Body of pancreas (tissue), 4 donors: ENCODE results near the gene SLC6A7. TPM values are rescaled to one million over a fixed set of nuclear protein-coding genes. Genes with fewer than 3 reads are reported as not detected.

ENCODE experiments used
- ATAC-seq: fragments of 150-250 bp; one replicate; pipeline ENCODE4 v1.9.1; 2016
- DNase-seq, 4 donors: peaks; one replicate each; pipeline ENCODE4 v3.0.0-alpha.2; 2019
- H3K27ac ChIP-seq, 4 donors: fragments of 200-600 bp; sonication (generic); 1 replicate in 3 of 4; 2 replicates in 1 of 4; pipeline versions ENCODE4 v1.5.1 to v1.6.1; 2016 to 2019; ENCODE audit warnings: mild to moderate bottlenecking in 1 of 4, mixed read lengths in 1 of 4, moderate library complexity in 1 of 4
- H3K27me3 ChIP-seq, 2 donors: fragments of 200-600 bp; sonication (generic); one replicate each; pipeline ENCODE4 v1.6.0; 2016; ENCODE audit warnings: mild to moderate bottlenecking in 1 of 2
- H3K36me3 ChIP-seq, 2 donors: fragments of 200-600 bp; sonication (generic); replicated peaks in 1 of 2; 2 replicates each; pipeline ENCODE4 v1.5.1; 2016; ENCODE audit warnings: low read depth in 2 of 2; ENCODE audit not compliant: insufficient read depth in 1 of 2
- H3K4me1 ChIP-seq: fragments of 200-600 bp; sonication (generic); one replicate; pipeline ENCODE4 v1.6.0; 2016
- H3K4me3 ChIP-seq, 2 donors: fragments of 200-600 bp; sonication (generic); 1 replicate in 1 of 2; 2 replicates in 1 of 2; pipeline ENCODE4 v1.5.1; 2016 to 2019
- H3K9me3 ChIP-seq, 3 donors: fragments of 200-600 bp; sonication (generic); 1 replicate in 2 of 3; 2 replicates in 1 of 3; pipeline ENCODE4 v1.5.1; 2016
- POLR2A ChIP-seq, 3 donors: fragments of 450-650 bp; IDR thresholded peaks; one replicate each; pipeline ENCODE4 v1.6.1; 2016; ENCODE audit warnings: antibody characterized with exemption in 3 of 3, mild to moderate bottlenecking in 2 of 3
- WGBS, 2 donors: methylation state at CpG; one replicate each; pipeline ENCODE4 v1.1.5; 2017; 5-methylcytosine and 5-hydroxymethylcytosine counted together
- intact Hi-C: fragments of 100-400 bp; cut with DNase I; formaldehyde crosslinking; loops from one replicate; pipeline ENCODE4 v1.15.1; 2023
- total RNA-seq, 2 donors: library from RNA; depleted of rRNA; stranded (reverse); fragments of >200 nt; gene quantifications; one replicate each; pipeline ENCODE4 v1.1.0, GENCODE V29; 2016
- TF ChIP-seq, protein P1 (sequence below), 7 experiments: fragments of 450-650 bp in 4 of 7; fragments of 200-600 bp in 3 of 7; sonication (generic) in 3 of 7; IDR thresholded peaks; one replicate each; pipeline ENCODE4 v1.5.1; 2016 to 2019; ENCODE audit warnings: antibody characterized with exemption in 7 of 7

The SLC6A7 gene
- total RNA-seq, 2 donors from 2014 or later: not detected

GRCh38 chr5:150254774-150255173 is 64.9 kb downstream of the SLC6A7 start:
- no peaks in the 10 kb centered on the region for H3K27me3 ChIP-seq
- no peak for DNase-seq
- H3K4me3 ChIP-seq: no peak overlapping the region
- TF ChIP-seq POLR2A (IDR thresholded peaks at IDR 0.05): no peak
- TF ChIP-seq, protein P1, sequence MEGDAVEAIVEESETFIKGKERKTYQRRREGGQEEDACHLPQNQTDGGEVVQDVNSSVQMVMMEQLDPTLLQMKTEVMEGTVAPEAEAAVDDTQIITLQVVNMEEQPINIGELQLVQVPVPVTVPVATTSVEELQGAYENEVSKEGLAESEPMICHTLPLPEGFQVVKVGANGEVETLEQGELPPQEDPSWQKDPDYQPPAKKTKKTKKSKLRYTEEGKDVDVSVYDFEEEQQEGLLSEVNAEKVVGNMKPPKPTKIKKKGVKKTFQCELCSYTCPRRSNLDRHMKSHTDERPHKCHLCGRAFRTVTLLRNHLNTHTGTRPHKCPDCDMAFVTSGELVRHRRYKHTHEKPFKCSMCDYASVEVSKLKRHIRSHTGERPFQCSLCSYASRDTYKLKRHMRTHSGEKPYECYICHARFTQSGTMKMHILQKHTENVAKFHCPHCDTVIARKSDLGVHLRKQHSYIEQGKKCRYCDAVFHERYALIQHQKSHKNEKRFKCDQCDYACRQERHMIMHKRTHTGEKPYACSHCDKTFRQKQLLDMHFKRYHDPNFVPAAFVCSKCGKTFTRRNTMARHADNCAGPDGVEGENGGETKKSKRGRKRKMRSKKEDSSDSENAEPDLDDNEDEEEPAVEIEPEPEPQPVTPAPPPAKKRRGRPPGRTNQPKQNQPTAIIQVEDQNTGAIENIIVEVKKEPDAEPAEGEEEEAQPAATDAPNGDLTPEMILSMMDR (IDR thresholded peaks at IDR 0.05): no peak
- H3K27ac ChIP-seq: no peak overlapping the region
- intact Hi-C loops: no loop called here
- no peaks in the 10 kb centered on the region for H3K4me1 ChIP-seq
- no peak for ATAC-seq
- 68 to 75% methylated on average over 4 of the region's 4 CpGs for WGBS, 2 donors
- H3K36me3 ChIP-seq: no peaks in the 10 kb centered on the region
- no peaks in the 10 kb centered on the region for H3K9me3 ChIP-seq

DNA sequence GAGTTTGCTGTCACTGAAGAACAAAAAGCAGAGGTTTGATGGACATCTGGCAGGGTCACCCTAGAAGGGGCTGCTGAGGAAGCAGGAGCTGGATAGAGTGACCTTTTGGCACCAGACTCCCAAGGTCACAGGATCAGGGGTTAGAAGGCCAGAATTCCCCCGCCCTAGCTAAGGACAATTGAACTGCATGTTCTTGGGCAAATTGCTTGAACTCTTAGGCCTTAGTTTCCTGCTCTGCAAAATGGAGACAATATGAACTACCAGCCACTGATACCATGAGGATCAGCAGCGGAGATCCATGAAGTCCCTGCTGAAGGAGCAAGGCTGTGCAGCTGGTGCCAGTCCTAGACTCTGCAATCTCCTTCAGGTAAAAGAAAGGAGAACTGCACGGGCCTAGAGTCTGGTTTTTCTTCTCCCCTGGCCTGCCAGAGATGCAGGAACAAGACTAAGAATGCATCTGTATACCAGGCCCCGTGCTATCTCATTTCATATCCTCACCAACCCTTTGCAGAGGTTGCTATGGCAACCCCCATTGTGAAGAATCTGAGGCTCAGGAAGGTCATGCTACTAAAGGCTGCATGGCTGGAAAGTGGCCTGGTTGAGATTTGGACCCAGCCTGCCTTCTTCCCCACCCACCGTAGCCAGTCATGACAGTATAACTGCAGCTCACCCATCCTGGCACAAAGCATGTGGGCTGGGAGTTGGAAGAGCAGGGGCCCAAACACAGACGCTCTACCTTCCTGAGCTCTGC is 66.0 kb downstream of the SLC6A7 start:
- ATAC-seq (no peak), DNase-seq (no peak)
- TF ChIP-seq, protein P1 (IDR thresholded peaks at IDR 0.05): no peak
- TF ChIP-seq POLR2A (IDR thresholded peaks at IDR 0.05): no peak
- WGBS, 2 donors: 81 to 87% methylated on average over 6 of the region's 6 CpGs
- Histone ChIP-seq H3K4me3 (no peak overlapping the region), H3K36me3 (no peaks in the 10 kb centered on the region), H3K27me3 (no peaks in the 10 kb centered on the region), H3K9me3 (no peaks in the 10 kb centered on the region), H3K27ac (no peak overlapping the region), H3K4me1 (no peaks in the 10 kb centered on the region)
- intact Hi-C loops: no loop called here

DNA sequence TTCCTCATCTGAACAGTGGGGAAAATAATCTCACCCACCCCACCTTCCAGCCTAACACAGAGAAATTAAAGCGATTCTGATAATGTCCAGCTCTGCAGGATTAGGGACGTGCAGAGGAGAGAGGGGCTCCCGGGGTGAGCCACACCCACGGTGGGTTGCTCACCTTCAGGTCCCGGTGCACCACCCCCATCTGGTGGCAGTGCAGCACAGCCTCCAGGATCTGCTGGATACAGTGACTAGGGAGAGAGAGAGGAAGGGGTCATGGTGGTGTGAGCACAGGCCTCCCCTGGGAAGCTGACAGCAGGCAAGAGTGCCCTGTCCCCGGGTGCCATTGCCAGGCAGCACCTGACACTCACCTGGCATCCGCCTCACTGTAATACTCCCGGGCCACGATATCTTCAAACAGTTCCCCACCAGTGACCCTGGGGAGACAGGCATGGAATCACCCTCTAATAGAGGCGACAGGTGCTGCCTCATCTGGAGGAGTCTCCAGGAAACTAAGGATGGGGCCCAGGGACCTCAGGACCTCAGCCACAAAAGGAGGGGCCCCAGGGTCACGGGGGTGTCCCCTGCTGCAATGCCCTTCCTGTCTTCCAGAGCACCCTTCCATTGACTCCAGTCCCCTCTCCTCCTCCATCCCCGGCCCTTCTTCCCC is 66.7 kb downstream of the SLC6A7 start:
- TF ChIP-seq, protein P1 (IDR thresholded peaks at IDR 0.05): no peak
- TF ChIP-seq POLR2A (IDR thresholded peaks at IDR 0.05): no peak
- no peaks in the 10 kb centered on the region for H3K36me3 ChIP-seq
- peak; percentile 27 for ATAC-seq
- intact Hi-C loops: no loop called here
- no peaks in the 10 kb centered on the region for H3K27me3 ChIP-seq
- no peaks in the 10 kb centered on the region for H3K9me3 ChIP-seq
- peak in 2 of 4 donors; percentile 20 to 45 for DNase-seq
- no peak overlapping the region for H3K27ac ChIP-seq
- WGBS, 2 donors: 52 to 61% methylated on average over 9 to 12 of the region's 12 CpGs
- H3K4me3 ChIP-seq: no peak overlapping the region
- H3K4me1 ChIP-seq: no peaks in the 10 kb centered on the region

DNA sequence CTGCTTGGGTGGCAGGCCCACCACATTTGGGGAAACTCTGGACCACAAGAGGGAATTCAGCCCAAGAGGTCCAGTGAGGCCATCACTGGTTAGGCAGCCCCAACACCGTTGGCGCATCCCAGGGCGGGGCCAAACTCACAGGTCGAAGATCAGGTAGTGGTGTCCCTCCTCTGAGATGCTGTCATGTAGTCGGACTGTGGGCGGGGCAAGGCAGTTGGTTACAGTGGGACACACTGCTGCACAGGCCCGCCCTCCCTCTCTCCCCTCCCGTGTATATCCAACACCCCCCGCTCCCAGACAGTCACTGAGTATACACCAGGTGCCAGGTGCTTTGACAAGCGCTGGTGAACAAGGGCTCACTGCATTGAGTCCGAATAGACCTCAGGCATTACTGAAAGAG is 67.6 kb downstream of the SLC6A7 start:
- DNase-seq (no peak), ATAC-seq (no peak)
- 78 to 84% methylated on average over 5 to 11 of the region's 11 CpGs for WGBS, 2 donors
- no peak overlapping the region for H3K27ac ChIP-seq
- TF ChIP-seq, protein P1 (IDR thresholded peaks at IDR 0.05): no peak
- no peak for TF ChIP-seq POLR2A (IDR thresholded peaks at IDR 0.05)
- no peaks in the 10 kb centered on the region for H3K9me3 ChIP-seq
- intact Hi-C loops: no loop called here
- no peak overlapping the region for H3K4me3 ChIP-seq
- H3K27me3 ChIP-seq: no peaks in the 10 kb centered on the region
- no peaks in the 10 kb centered on the region for H3K4me1 ChIP-seq
- H3K36me3 ChIP-seq: no peaks in the 10 kb centered on the region
